WTC11 (cell line): ENCODE results near the gene ATR. TPM values are rescaled to one million over a fixed set of nuclear protein-coding genes. Genes with fewer than 3 reads are reported as not detected.

Experiments used
- ATAC-seq: fragments of 200-7000 bp; cut with Tn5 transposase; 2 replicates; pipeline ENCODE4 v1.10.0; 2021; ENCODE audit warnings: mild to moderate bottlenecking, moderate library complexity
- CTCF ChIA-PET: fragments of 300-600 bp; sonication (Branson Sonifier 250); formaldehyde crosslinking; loops from one replicate; lab custom pipeline; 2021; ENCODE audit warnings: antibody characterized with exemption; lab: Charles Lee
- POLR2A ChIA-PET: fragments of 350-600 bp; sonication (Branson Sonifier 250); formaldehyde crosslinking; loops from one replicate; lab custom pipeline; 2021; ENCODE audit warnings: antibody characterized with exemption; lab: Charles Lee
- DNase-seq: peaks from one replicate; pipeline ENCODE4 v3.0.0; 2021; ENCODE audit warnings: low spot score
- H3K27ac Mint-ChIP-seq: 2 replicates; pipeline ENCODE4 v1.8.0; 2021; ENCODE audit warnings: mixed read lengths
- H3K27me3 Mint-ChIP-seq: 2 replicates; pipeline ENCODE4 v1.8.0; 2021; ENCODE audit warnings: low read depth, mild to moderate bottlenecking, moderate library complexity, mixed read lengths
- H3K36me3 Mint-ChIP-seq: 2 replicates; pipeline ENCODE4 v1.8.0; 2021; ENCODE audit warnings: mixed read lengths
- H3K4me1 Mint-ChIP-seq: 2 replicates; pipeline ENCODE4 v1.8.0; 2022; ENCODE audit warnings: mixed read lengths
- H3K4me3 Mint-ChIP-seq: 2 replicates; pipeline ENCODE4 v1.8.0; 2021; ENCODE audit warnings: mild to moderate bottlenecking, moderate library complexity, mixed read lengths
- H3K9me3 Mint-ChIP-seq: 2 replicates; pipeline ENCODE4 v1.8.0; 2021; ENCODE audit warnings: mixed read lengths
- FOXJ3 ChIP-seq: sonication (generic); formaldehyde crosslinking; IDR thresholded peaks from 2 replicates; pipeline ENCODE4 v1.9.0; 2021; ENCODE audit warnings: missing genetic modification reagents, mild to moderate bottlenecking, borderline replicate concordance
- FOXP1 ChIP-seq: sonication (generic); formaldehyde crosslinking; IDR thresholded peaks from 2 replicates; pipeline ENCODE4 v1.8.0; 2022; ENCODE audit warnings: missing genetic modification reagents, mild to moderate bottlenecking, moderate library complexity, borderline replicate concordance
- JUN ChIP-seq: sonication (generic); formaldehyde crosslinking; IDR thresholded peaks from 2 replicates; pipeline ENCODE4 v1.8.0; 2023; ENCODE audit warnings: mild to moderate bottlenecking, missing genetic modification reagents
- KAT7 ChIP-seq: sonication (generic); formaldehyde crosslinking; IDR thresholded peaks from 2 replicates; pipeline ENCODE4 v1.8.1; 2023; ENCODE audit warnings: missing genetic modification reagents, mild to moderate bottlenecking, borderline replicate concordance
- MYBL2 ChIP-seq: sonication (generic); formaldehyde crosslinking; IDR thresholded peaks from 2 replicates; pipeline ENCODE4 v1.8.1; 2023; ENCODE audit warnings: mild to moderate bottlenecking, moderate library complexity, missing genetic modification reagents
- NFYB ChIP-seq: sonication (generic); formaldehyde crosslinking; conservative IDR thresholded peaks from 2 replicates; pipeline ENCODE4 v1.8.0; 2022; ENCODE audit warnings: low read depth, missing genetic modification reagents
- NR3C1 ChIP-seq: sonication (generic); formaldehyde crosslinking; conservative IDR thresholded peaks from 2 replicates; pipeline ENCODE4 v1.8.1; 2023; ENCODE audit warnings: low read depth, mild to moderate bottlenecking, missing genetic modification reagents
- SOX15 ChIP-seq: fragments of 250-450 bp; sonication (Bioruptor Pico); IDR thresholded peaks from 2 replicates; pipeline ENCODE4 v1.9.0; 2021; ENCODE audit warnings: mild to moderate bottlenecking
- TP53 ChIP-seq: sonication (generic); formaldehyde crosslinking; IDR thresholded peaks from 2 replicates; pipeline ENCODE4 v1.8.1; 2023; ENCODE audit warnings: mild to moderate bottlenecking, missing genetic modification reagents
- ZNF317 ChIP-seq: sonication (generic); formaldehyde crosslinking; IDR thresholded peaks from 2 replicates; pipeline ENCODE4 v1.8.1; 2023; ENCODE audit warnings: low read depth, mild to moderate bottlenecking, moderate library complexity, missing genetic modification reagents, borderline replicate concordance
- total RNA-seq: library from RNA; stranded (reverse); gene quantifications from 3 replicates; pipeline ENCODE4 v1.2.3, GENCODE V29; 2021
- TF ChIP-seq, protein P1 (sequence below): fragments of 250-450 bp; sonication (Bioruptor Pico); IDR thresholded peaks from 2 replicates; pipeline ENCODE4 v1.9.0; 2021; ENCODE audit warnings: mild to moderate bottlenecking, borderline replicate concordance
- TF ChIP-seq, protein P2 (sequence below): sonication (generic); formaldehyde crosslinking; IDR thresholded peaks from 2 replicates; pipeline ENCODE4 v1.8.0; 2022; ENCODE audit warnings: mild to moderate bottlenecking, missing genetic modification reagents
- TF ChIP-seq, protein P3 (sequence below): fragments of 250-450 bp; sonication (Bioruptor Pico); IDR thresholded peaks from 2 replicates; pipeline ENCODE4 v1.9.0; 2021; ENCODE audit warnings: mild to moderate bottlenecking
- TF ChIP-seq, protein P4 (sequence below): sonication (generic); formaldehyde crosslinking; IDR thresholded peaks from 2 replicates; pipeline ENCODE4 v1.8.1; 2023; ENCODE audit warnings: mild to moderate bottlenecking, moderate library complexity, missing genetic modification reagents
- TF ChIP-seq, protein P5 (sequence below): sonication (generic); formaldehyde crosslinking; IDR thresholded peaks from 2 replicates; pipeline ENCODE4 v1.8.1; 2022; ENCODE audit warnings: low read depth, missing genetic modification reagents, borderline replicate concordance
- TF ChIP-seq, protein P6 (sequence below): sonication (generic); formaldehyde crosslinking; IDR thresholded peaks from 2 replicates; pipeline ENCODE4 v1.8.1; 2022; ENCODE audit warnings: low read depth, mild to moderate bottlenecking, moderate library complexity, missing genetic modification reagents, borderline replicate concordance
- TF ChIP-seq, protein P7 (sequence below): sonication (generic); formaldehyde crosslinking; IDR thresholded peaks from 2 replicates; pipeline ENCODE4 v1.8.1; 2023; ENCODE audit warnings: mild to moderate bottlenecking, missing genetic modification reagents, borderline replicate concordance

ATR gene
- total RNA-seq, 1 experiment from 2014 or later: 26.7 TPM

DNA sequence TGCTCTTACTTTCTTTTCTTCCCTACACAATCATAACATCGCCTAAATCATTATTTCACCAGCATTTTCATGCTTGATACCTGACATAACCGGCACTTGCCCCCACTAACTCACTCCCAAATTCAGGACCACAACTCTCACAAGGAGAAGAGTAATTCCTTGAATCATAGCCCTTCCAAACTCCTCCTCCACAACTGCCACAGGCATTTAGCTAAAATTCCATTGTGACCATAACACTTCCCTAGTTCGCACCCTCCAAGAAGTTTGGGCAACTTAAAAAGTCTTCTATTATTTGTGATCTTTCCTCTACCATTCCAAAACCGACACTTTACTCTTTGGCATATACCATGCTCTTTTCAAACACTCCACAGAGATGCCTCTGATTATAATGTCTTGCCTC lies 71.3 kb downstream of the ATR start (continued):
- TF ChIP-seq, protein P1, sequence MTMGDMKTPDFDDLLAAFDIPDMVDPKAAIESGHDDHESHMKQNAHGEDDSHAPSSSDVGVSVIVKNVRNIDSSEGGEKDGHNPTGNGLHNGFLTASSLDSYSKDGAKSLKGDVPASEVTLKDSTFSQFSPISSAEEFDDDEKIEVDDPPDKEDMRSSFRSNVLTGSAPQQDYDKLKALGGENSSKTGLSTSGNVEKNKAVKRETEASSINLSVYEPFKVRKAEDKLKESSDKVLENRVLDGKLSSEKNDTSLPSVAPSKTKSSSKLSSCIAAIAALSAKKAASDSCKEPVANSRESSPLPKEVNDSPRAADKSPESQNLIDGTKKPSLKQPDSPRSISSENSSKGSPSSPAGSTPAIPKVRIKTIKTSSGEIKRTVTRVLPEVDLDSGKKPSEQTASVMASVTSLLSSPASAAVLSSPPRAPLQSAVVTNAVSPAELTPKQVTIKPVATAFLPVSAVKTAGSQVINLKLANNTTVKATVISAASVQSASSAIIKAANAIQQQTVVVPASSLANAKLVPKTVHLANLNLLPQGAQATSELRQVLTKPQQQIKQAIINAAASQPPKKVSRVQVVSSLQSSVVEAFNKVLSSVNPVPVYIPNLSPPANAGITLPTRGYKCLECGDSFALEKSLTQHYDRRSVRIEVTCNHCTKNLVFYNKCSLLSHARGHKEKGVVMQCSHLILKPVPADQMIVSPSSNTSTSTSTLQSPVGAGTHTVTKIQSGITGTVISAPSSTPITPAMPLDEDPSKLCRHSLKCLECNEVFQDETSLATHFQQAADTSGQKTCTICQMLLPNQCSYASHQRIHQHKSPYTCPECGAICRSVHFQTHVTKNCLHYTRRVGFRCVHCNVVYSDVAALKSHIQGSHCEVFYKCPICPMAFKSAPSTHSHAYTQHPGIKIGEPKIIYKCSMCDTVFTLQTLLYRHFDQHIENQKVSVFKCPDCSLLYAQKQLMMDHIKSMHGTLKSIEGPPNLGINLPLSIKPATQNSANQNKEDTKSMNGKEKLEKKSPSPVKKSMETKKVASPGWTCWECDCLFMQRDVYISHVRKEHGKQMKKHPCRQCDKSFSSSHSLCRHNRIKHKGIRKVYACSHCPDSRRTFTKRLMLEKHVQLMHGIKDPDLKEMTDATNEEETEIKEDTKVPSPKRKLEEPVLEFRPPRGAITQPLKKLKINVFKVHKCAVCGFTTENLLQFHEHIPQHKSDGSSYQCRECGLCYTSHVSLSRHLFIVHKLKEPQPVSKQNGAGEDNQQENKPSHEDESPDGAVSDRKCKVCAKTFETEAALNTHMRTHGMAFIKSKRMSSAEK (CRISPR knock-in tag): no peak
- TF ChIP-seq, protein P2, sequence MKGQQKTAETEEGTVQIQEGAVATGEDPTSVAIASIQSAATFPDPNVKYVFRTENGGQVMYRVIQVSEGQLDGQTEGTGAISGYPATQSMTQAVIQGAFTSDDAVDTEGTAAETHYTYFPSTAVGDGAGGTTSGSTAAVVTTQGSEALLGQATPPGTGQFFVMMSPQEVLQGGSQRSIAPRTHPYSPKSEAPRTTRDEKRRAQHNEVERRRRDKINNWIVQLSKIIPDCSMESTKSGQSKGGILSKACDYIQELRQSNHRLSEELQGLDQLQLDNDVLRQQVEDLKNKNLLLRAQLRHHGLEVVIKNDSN (CRISPR knock-in tag): no peak
- TF ChIP-seq FOXP1 (CRISPR knock-in tag) (no peak), NFYB (CRISPR knock-in tag) (no peak), NR3C1 (CRISPR knock-in tag) (no peak), MYBL2 (no peak), KAT7 (CRISPR knock-in tag) (no peak)
- TF ChIP-seq, protein P3, sequence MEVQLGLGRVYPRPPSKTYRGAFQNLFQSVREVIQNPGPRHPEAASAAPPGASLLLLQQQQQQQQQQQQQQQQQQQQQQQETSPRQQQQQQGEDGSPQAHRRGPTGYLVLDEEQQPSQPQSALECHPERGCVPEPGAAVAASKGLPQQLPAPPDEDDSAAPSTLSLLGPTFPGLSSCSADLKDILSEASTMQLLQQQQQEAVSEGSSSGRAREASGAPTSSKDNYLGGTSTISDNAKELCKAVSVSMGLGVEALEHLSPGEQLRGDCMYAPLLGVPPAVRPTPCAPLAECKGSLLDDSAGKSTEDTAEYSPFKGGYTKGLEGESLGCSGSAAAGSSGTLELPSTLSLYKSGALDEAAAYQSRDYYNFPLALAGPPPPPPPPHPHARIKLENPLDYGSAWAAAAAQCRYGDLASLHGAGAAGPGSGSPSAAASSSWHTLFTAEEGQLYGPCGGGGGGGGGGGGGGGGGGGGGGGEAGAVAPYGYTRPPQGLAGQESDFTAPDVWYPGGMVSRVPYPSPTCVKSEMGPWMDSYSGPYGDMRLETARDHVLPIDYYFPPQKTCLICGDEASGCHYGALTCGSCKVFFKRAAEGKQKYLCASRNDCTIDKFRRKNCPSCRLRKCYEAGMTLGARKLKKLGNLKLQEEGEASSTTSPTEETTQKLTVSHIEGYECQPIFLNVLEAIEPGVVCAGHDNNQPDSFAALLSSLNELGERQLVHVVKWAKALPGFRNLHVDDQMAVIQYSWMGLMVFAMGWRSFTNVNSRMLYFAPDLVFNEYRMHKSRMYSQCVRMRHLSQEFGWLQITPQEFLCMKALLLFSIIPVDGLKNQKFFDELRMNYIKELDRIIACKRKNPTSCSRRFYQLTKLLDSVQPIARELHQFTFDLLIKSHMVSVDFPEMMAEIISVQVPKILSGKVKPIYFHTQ: no peak
- TF ChIP-seq, protein P4, sequence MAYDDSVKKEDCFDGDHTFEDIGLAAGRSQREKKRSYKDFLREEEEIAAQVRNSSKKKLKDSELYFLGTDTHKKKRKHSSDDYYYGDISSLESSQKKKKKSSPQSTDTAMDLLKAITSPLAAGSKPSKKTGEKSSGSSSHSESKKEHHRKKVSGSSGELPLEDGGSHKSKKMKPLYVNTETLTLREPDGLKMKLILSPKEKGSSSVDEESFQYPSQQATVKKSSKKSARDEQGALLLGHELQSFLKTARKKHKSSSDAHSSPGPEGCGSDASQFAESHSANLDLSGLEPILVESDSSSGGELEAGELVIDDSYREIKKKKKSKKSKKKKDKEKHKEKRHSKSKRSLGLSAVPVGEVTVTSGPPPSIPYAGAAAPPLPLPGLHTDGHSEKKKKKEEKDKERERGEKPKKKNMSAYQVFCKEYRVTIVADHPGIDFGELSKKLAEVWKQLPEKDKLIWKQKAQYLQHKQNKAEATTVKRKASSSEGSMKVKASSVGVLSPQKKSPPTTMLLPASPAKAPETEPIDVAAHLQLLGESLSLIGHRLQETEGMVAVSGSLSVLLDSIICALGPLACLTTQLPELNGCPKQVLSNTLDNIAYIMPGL (CRISPR knock-in tag): no peak
- TF ChIP-seq, all 79 proteins: peak for 0

DNA sequence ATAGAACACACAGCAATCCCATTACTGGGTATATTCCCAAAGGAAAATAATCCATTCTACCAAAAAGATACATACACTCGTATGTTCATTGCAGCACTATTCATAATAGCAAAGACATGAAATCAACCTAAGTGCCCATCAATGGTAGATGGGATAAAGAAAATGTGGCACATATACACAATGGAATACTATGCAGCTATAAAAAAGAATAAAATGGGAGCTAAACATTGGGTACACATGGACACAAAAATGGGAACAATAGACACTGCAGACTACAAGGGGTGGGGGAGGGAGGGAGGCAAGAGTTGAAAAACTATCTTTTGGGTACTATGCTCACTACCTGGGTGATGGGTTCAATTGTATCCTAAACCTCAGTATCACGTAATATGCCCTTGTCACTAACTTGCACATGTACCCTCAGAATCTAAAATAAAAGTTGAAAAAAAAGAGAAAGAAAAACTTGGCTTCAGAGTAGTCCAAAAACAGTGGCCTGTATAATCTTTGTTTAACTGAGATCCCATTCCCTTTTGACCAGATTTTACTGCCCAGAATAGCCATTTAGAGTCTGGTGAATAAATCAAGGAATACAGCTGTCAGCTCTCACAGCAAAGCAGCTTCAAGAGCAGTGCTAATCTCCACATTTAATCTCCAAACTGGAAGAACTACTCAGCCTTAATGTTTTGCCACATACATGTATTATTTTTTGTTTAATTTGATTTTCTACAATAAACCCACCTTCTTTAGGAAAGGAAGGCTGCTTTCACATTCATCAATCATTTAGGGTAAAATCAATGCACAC lies 76.1 kb downstream of the ATR start:
- no peak for DNase-seq
- Mint-ChIP-seq H3K9me3 (peaks cover 8% of the 10 kb centered on the region; the same call in 1 of the 2 replicates), H3K27ac (no peak overlapping the region), H3K27me3 (no peaks in the 10 kb centered on the region), H3K4me1 (no peaks in the 10 kb centered on the region), H3K4me3 (no peak overlapping the region), H3K36me3 (peaks cover 18% of the 10 kb centered on the region)
- POLR2A ChIA-PET: no interaction called here
- ATAC-seq: no peak
- CTCF ChIA-PET: no interaction called here
- no peak for TF ChIP-seq MYBL2
- TF ChIP-seq, protein P5, sequence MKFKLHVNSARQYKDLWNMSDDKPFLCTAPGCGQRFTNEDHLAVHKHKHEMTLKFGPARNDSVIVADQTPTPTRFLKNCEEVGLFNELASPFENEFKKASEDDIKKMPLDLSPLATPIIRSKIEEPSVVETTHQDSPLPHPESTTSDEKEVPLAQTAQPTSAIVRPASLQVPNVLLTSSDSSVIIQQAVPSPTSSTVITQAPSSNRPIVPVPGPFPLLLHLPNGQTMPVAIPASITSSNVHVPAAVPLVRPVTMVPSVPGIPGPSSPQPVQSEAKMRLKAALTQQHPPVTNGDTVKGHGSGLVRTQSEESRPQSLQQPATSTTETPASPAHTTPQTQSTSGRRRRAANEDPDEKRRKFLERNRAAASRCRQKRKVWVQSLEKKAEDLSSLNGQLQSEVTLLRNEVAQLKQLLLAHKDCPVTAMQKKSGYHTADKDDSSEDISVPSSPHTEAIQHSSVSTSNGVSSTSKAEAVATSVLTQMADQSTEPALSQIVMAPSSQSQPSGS: no peak
- TF ChIP-seq, protein P6, sequence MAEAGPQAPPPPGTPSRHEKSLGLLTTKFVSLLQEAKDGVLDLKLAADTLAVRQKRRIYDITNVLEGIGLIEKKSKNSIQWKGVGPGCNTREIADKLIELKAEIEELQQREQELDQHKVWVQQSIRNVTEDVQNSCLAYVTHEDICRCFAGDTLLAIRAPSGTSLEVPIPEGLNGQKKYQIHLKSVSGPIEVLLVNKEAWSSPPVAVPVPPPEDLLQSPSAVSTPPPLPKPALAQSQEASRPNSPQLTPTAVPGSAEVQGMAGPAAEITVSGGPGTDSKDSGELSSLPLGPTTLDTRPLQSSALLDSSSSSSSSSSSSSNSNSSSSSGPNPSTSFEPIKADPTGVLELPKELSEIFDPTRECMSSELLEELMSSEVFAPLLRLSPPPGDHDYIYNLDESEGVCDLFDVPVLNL (CRISPR knock-in tag): no peak
- no peak for TF ChIP-seq SOX15 (CRISPR knock-in tag)
- no peak for TF ChIP-seq ZNF317
- TF ChIP-seq, protein P7, sequence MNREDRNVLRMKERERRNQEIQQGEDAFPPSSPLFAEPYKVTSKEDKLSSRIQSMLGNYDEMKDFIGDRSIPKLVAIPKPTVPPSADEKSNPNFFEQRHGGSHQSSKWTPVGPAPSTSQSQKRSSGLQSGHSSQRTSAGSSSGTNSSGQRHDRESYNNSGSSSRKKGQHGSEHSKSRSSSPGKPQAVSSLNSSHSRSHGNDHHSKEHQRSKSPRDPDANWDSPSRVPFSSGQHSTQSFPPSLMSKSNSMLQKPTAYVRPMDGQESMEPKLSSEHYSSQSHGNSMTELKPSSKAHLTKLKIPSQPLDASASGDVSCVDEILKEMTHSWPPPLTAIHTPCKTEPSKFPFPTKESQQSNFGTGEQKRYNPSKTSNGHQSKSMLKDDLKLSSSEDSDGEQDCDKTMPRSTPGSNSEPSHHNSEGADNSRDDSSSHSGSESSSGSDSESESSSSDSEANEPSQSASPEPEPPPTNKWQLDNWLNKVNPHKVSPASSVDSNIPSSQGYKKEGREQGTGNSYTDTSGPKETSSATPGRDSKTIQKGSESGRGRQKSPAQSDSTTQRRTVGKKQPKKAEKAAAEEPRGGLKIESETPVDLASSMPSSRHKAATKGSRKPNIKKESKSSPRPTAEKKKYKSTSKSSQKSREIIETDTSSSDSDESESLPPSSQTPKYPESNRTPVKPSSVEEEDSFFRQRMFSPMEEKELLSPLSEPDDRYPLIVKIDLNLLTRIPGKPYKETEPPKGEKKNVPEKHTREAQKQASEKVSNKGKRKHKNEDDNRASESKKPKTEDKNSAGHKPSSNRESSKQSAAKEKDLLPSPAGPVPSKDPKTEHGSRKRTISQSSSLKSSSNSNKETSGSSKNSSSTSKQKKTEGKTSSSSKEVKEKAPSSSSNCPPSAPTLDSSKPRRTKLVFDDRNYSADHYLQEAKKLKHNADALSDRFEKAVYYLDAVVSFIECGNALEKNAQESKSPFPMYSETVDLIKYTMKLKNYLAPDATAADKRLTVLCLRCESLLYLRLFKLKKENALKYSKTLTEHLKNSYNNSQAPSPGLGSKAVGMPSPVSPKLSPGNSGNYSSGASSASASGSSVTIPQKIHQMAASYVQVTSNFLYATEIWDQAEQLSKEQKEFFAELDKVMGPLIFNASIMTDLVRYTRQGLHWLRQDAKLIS (CRISPR knock-in tag): no peak
- TF ChIP-seq FOXP1 (CRISPR knock-in tag): no peak
- no peak for TF ChIP-seq JUN (CRISPR knock-in tag)
- no peak for TF ChIP-seq FOXJ3 (CRISPR knock-in tag)
- no peak for TF ChIP-seq TP53 (CRISPR knock-in tag)
